OCI-LY7 (cell line): ENCODE measurements around the gene FGD3. TPM values are rescaled to one million over a fixed set of nuclear protein-coding genes. Genes with fewer than 3 reads are reported as not detected.

Source experiments
- BruUV-seq: library from RNA; stranded (reverse); fragments of 400-500 nt; replicated peaks from 2 replicates; lab custom pipeline; 2021; lab: Mats Ljungman, UMichigan
- CTCF ChIA-PET: fragments of 300-600 bp; sonication (Branson Sonifier 250); formaldehyde crosslinking; loops from one replicate; lab custom pipeline; 2022; ENCODE audit warnings: antibody characterized with exemption; ENCODE audit not compliant: unreplicated experiment; lab: Charles Lee
- POLR2A ChIA-PET: fragments of 300-600 bp; sonication (Branson Sonifier 250); formaldehyde crosslinking; loops from one replicate; lab custom pipeline; 2022; ENCODE audit warnings: antibody characterized with exemption; lab: Charles Lee
- DNase-seq: peaks from one replicate; pipeline ENCODE4 v3.0.0-alpha.2; 2015; ENCODE audit warnings: low spot score
- H2AFZ ChIP-seq: fragments of 200-600 bp; sonication (generic), shearing (Covaris generic); 2 replicates; pipeline ENCODE4 v1.6.1; 2014; ENCODE audit warnings: mild to moderate bottlenecking, antibody characterized with exemption, low read length, moderate library complexity
- H3K27ac ChIP-seq: fragments of 200-600 bp; sonication (generic); 2 replicates; pipeline ENCODE4 v1.5.1; 2014; ENCODE audit warnings: mixed run types, low read depth, mild to moderate bottlenecking, moderate library complexity, low read length, inconsistent platforms; ENCODE audit not compliant: poor library complexity, severe bottlenecking
- H3K36me3 ChIP-seq: fragments of 200-600 bp; sonication (generic); 2 replicates; pipeline ENCODE4 v1.6.1; 2014; ENCODE audit warnings: mild to moderate bottlenecking, antibody characterized with exemption, low read length, moderate library complexity, mixed read lengths; ENCODE audit not compliant: insufficient read depth
- H3K4me1 ChIP-seq: fragments of 200-600 bp; sonication (generic); 2 replicates; pipeline ENCODE4 v1.5.1; 2014; ENCODE audit warnings: mild to moderate bottlenecking, low read length; ENCODE audit not compliant: insufficient read depth, poor library complexity, severe bottlenecking
- H3K4me2 ChIP-seq: fragments of 200-600 bp; sonication (generic); 2 replicates; pipeline ENCODE4 v1.6.1; 2014; ENCODE audit warnings: mild to moderate bottlenecking, low read length
- H3K4me3 ChIP-seq: fragments of 200-600 bp; sonication (generic); 2 replicates; pipeline ENCODE4 v1.5.1; 2014; ENCODE audit warnings: mild to moderate bottlenecking, low read depth, low read length; ENCODE audit not compliant: poor library complexity, severe bottlenecking
- H3K79me2 ChIP-seq: fragments of 200-600 bp; sonication (generic); 2 replicates; pipeline ENCODE4 v1.6.1; 2016; ENCODE audit warnings: low read depth, mild to moderate bottlenecking, low read length, moderate library complexity, mixed read lengths; ENCODE audit not compliant: insufficient read depth
- H3K9me2 ChIP-seq: fragments of 200-600 bp; sonication (generic); 2 replicates; pipeline ENCODE4 v1.6.1; 2016; ENCODE audit warnings: mild to moderate bottlenecking, low read length, mixed read lengths; ENCODE audit not compliant: insufficient read depth
- H3K9me3 ChIP-seq: fragments of 200-600 bp; sonication (generic); 2 replicates; pipeline ENCODE4 v1.6.1; 2014; ENCODE audit warnings: mild to moderate bottlenecking, mixed run types, low read length, mixed read lengths
- H4K20me1 ChIP-seq: fragments of 200-600 bp; sonication (generic); 2 replicates; pipeline ENCODE4 v1.6.1; 2014; ENCODE audit warnings: mild to moderate bottlenecking, antibody characterized with exemption, low read length, moderate library complexity, mixed read lengths; ENCODE audit not compliant: insufficient read depth
- EZH2phosphoT487 ChIP-seq: fragments of 200-600 bp; sonication (generic); IDR thresholded peaks from 2 replicates; pipeline ENCODE4 v1.6.1; 2018; ENCODE audit warnings: low read depth, borderline replicate concordance, mild to moderate bottlenecking, mixed run types, antibody characterized with exemption, low read length, moderate library complexity, mixed read lengths
- intact Hi-C: fragments of 100-400 bp; cut with micrococcal nuclease; formaldehyde crosslinking; loops from one replicate; pipeline ENCODE4 v1.10.0; 2022; ENCODE audit not compliant: unreplicated experiment
- total RNA-seq, 2 experiments: library from RNA; depleted of rRNA in 1 of 2; stranded (reverse); fragments of >200 nt in 1 of 2; shearing (Covaris generic) in 1 of 2; gene quantifications; 2 replicates each; pipeline ENCODE4 v1.2.3, GENCODE V29; 2014 to 2022
- TF ChIP-seq, protein P1 (sequence below): fragments of 200-600 bp; sonication (generic); conservative IDR thresholded peaks from 2 replicates; pipeline ENCODE4 v1.5.1; 2014; ENCODE audit warnings: mild to moderate bottlenecking, antibody characterized with exemption, low read length, moderate library complexity, mixed read lengths

FGD3 gene
- total RNA-seq, 2 experiments from 2014 or later, result 22.1 to 22.9 TPM

DNA sequence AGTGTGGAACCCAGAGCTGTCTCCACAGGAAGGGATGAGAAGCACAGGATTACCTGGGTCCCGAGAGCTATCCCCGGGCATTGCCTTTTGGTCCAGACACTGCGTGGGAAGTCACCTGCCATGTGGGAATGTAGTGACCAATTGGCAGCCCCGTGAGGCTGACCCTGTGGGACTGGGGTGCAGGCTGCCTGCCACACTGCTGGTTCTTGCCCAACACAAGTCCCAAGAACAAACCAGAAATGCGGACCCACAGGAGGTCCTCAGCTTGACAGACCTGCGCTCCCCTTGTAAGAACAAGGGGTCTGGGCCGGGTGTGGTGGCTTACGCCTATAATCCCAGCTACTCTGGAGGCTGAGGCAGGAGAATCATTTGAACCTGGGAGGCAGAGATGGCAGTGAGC lies 2.4 kb upstream of the FGD3 start:
- H3K4me1 ChIP-seq, result no peaks in the 10 kb centered on the region
- no peak for DNase-seq
- no peaks in the 10 kb centered on the region for H3K79me2 ChIP-seq
- no peak for TF ChIP-seq EZH2phosphoT487
- TF ChIP-seq, protein P1, sequence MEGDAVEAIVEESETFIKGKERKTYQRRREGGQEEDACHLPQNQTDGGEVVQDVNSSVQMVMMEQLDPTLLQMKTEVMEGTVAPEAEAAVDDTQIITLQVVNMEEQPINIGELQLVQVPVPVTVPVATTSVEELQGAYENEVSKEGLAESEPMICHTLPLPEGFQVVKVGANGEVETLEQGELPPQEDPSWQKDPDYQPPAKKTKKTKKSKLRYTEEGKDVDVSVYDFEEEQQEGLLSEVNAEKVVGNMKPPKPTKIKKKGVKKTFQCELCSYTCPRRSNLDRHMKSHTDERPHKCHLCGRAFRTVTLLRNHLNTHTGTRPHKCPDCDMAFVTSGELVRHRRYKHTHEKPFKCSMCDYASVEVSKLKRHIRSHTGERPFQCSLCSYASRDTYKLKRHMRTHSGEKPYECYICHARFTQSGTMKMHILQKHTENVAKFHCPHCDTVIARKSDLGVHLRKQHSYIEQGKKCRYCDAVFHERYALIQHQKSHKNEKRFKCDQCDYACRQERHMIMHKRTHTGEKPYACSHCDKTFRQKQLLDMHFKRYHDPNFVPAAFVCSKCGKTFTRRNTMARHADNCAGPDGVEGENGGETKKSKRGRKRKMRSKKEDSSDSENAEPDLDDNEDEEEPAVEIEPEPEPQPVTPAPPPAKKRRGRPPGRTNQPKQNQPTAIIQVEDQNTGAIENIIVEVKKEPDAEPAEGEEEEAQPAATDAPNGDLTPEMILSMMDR, result no peak
- no peaks in the 10 kb centered on the region for H3K9me2 ChIP-seq
- H3K9me3 ChIP-seq, result no peaks in the 10 kb centered on the region
- H4K20me1 ChIP-seq, result no peaks in the 10 kb centered on the region
- no peak overlapping the region for H3K27ac ChIP-seq
- CTCF ChIA-PET, result no interaction called here
- H3K4me2 ChIP-seq, result no peak overlapping the region
- no peak overlapping the region for H3K4me3 ChIP-seq
- no TSS peak for BruUV-seq
- H3K36me3 ChIP-seq, result no peaks in the 10 kb centered on the region
- no peak overlapping the region for H2AFZ ChIP-seq
- POLR2A ChIA-PET, result no interaction called here
- intact Hi-C loops, result no loop called here

DNA sequence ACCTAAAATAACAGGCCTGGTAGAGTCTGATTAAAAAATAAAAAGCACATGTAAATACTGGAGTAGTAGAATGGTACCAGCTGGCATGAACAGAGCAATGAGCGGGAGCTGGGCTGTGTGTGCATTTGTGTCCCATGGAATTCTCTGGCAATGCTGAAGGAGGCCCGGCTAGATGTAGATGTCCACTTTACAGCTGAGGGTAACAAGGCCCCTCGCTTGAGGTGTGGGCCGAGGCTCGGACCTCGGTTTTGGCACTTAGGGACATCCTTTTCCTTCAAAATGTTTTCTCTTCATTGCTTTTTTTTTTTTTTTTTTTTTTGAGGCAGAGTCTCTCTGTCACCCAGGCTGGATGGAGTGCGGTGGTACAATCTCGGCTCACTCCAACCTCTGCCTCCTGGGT lies 1.5 kb upstream of the FGD3 start:
- Histone ChIP-seq H3K79me2 (no peaks in the 10 kb centered on the region), H4K20me1 (no peaks in the 10 kb centered on the region), H3K4me3 (no peak overlapping the region), H3K9me2 (no peaks in the 10 kb centered on the region), H3K4me2 (no peak overlapping the region), H2AFZ (no peak overlapping the region), H3K4me1 (no peaks in the 10 kb centered on the region), H3K27ac (no peak overlapping the region), H3K36me3 (no peaks in the 10 kb centered on the region), H3K9me3 (no peaks in the 10 kb centered on the region)
- no peak for DNase-seq
- POLR2A ChIA-PET, result no interaction called here
- BruUV-seq, result no TSS peak
- no peak for TF ChIP-seq EZH2phosphoT487
- TF ChIP-seq, protein P1, result no peak
- CTCF ChIA-PET, result no interaction called here
- intact Hi-C loops, result no loop called here

DNA sequence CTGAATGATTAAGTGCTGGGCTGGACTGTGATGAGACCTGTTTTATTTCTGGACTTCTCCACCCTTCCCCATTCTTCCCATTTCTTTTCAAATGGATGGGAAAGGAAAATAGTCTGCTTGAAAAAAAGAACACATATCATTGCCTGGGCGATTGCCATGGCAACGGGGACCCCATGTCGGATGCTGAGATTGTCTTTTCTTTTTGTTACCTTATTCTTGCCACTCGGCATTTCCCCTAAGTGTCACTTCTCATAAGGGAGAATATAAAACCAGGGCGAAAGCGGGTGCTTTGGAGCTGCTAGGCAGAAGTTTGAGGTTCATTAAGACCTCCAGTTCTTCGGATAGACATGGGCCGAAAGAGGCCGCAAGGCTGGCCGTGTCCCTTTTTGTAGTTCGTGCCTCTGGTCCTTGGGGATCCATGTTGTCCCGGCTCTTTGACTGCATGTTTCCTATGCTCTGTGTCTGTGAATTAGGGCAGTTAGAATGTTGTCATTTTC lies 763 bp downstream of the FGD3 start:
- H3K9me2 ChIP-seq, result no peaks in the 10 kb centered on the region
- intact Hi-C loops, result no loop called here
- no TSS peak for BruUV-seq
- no peak overlapping the region for H3K4me3 ChIP-seq
- no peaks in the 10 kb centered on the region for H3K9me3 ChIP-seq
- POLR2A ChIA-PET, result no interaction called here
- CTCF ChIA-PET, result no interaction called here
- no peaks in the 10 kb centered on the region for H4K20me1 ChIP-seq
- H2AFZ ChIP-seq, result no peak overlapping the region
- no peaks in the 10 kb centered on the region for H3K79me2 ChIP-seq
- DNase-seq, result no peak
- no peaks in the 10 kb centered on the region for H3K36me3 ChIP-seq
- no peaks in the 10 kb centered on the region for H3K4me1 ChIP-seq
- no peak overlapping the region for H3K4me2 ChIP-seq
- TF ChIP-seq EZH2phosphoT487, result no peak
- H3K27ac ChIP-seq, result no peak overlapping the region
